Muscle layer of colon (tissue), 2 donors: Measurements from ENCODE around the gene NUDT1.

Experiments
- H3K27ac ChIP-seq: one replicate; pipeline ENCODE4 v1.7.0; 2013; ENCODE audit warnings: low read depth, mild to moderate bottlenecking, low read length, moderate library complexity
- H3K27me3 ChIP-seq, 2 donors: one replicate each; pipeline ENCODE4 v1.7.0; 2013; ENCODE audit warnings: low read length in 2 of 2, mild to moderate bottlenecking in 2 of 2; ENCODE audit not compliant: insufficient read depth in 2 of 2, control insufficient read depth in 1 of 2
- H3K36me3 ChIP-seq: one replicate; pipeline ENCODE4 v1.7.0; 2013; ENCODE audit warnings: mild to moderate bottlenecking, low read length; ENCODE audit not compliant: insufficient read depth
- H3K4me1 ChIP-seq: one replicate; pipeline ENCODE4 v1.7.0; 2013; ENCODE audit warnings: mild to moderate bottlenecking, low read length; ENCODE audit not compliant: insufficient read depth
- H3K4me3 ChIP-seq, 2 donors: one replicate each; pipeline ENCODE4 v1.7.0; 2013; ENCODE audit warnings: low read length in 2 of 2, low read depth in 1 of 2, mild to moderate bottlenecking in 1 of 2, moderate library complexity in 1 of 2
- H3K9ac ChIP-seq: one replicate; pipeline ENCODE4 v1.7.0; 2013; ENCODE audit warnings: low read length
- H3K9me3 ChIP-seq: one replicate; pipeline ENCODE4 v1.7.0; 2013; ENCODE audit warnings: mild to moderate bottlenecking, low read length
- donor health status: abdominal sarcoma.
- donor health status: Adenocarcinoma of cecum.

The NUDT1 gene

DNA sequence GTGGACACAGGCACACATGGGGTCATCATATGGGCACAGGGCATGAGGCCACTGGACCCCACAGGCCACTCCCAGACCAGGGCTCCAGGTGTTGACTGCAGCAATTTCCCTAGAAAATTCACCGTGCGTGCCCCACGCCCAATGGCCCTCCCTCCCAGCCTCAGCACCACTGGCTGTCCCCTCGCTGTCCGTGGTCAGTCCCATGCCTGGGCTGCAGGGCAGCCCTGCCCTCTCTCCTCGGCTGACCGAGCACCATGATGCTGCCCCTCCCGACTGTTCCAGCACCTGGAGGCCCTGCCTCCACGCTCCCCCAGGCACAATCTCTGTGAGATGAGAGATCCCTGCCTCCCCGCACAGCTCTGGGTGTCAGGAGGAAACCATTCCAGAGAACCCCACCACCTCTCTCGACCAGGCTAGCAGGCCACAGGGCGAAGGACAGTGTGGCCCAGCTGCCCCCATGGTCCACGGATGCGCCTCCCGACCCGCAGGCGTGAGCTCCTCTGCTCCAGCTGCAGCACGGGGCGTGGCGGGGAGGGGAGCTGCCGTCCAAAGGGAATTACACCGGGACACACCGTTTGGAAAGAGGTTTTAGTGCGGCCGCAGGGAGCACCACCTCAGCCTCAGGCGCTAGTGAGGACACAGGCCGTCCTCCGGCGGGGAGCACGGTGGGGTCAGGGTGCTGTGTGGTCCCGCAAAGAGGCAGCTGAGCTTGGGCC, 12.6 kb downstream of the NUDT1 start:
- Histone ChIP-seq H3K27me3 (no peaks in the 10 kb centered on the region), H3K27ac (no peak overlapping the region), H3K4me3 (no peak overlapping the region), H3K4me1 (no peaks in the 10 kb centered on the region), H3K9ac (no peak overlapping the region), H3K9me3 (no peaks in the 10 kb centered on the region), H3K36me3 (no peaks in the 10 kb centered on the region)

DNA sequence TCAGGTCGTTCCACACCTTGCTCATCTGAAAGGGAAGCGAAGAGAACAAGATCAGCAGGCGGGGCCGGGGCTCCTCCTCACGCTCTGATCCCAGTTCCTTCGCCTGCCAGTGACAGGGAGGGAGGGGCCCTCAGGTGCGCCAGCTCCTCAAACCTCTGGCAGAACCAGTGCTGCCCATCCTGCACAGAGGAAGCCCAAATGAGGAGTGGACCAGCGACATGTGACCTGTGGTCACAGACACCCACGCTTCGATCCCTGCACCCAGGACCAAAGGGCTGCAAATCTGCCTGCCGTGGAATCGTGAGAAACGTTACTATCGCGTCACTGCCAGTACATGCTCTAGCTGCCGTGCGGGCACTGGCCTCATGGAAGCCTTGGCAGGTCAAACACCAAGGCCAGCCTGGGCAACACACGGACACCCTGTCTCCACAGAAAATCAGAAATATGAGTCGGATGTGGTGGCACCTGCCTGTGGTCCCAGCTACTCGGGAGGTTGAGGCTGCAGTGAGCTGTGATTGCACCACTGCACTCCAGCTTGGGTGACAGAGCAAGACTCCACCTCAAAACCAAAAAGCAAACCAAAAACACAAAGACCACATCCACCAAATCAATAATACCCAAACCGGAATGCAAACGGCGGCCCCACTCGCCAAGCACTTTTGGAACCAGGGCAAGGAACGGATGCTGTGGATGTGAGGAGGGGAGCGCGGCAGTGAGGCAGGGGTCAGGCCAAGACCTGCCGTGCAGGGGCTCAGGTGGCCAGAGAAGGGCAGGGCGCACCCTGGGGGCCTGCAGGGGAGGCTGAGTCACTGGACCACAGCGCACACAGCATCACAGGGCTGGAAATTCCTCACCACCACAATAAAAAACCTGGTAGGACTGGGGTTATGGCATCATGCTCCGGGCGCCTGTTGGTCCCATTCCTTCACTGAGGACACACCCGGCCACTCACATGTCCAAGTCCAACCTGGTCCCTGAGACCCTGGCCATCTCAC, 13.4 kb downstream of the NUDT1 start:
- H3K36me3 ChIP-seq = no peaks in the 10 kb centered on the region
- H3K4me3 ChIP-seq = no peak overlapping the region
- no peaks in the 10 kb centered on the region for H3K9me3 ChIP-seq
- no peak overlapping the region for H3K27ac ChIP-seq
- H3K4me1 ChIP-seq = no peaks in the 10 kb centered on the region
- H3K27me3 ChIP-seq = no peaks in the 10 kb centered on the region
- H3K9ac ChIP-seq = no peak overlapping the region

DNA sequence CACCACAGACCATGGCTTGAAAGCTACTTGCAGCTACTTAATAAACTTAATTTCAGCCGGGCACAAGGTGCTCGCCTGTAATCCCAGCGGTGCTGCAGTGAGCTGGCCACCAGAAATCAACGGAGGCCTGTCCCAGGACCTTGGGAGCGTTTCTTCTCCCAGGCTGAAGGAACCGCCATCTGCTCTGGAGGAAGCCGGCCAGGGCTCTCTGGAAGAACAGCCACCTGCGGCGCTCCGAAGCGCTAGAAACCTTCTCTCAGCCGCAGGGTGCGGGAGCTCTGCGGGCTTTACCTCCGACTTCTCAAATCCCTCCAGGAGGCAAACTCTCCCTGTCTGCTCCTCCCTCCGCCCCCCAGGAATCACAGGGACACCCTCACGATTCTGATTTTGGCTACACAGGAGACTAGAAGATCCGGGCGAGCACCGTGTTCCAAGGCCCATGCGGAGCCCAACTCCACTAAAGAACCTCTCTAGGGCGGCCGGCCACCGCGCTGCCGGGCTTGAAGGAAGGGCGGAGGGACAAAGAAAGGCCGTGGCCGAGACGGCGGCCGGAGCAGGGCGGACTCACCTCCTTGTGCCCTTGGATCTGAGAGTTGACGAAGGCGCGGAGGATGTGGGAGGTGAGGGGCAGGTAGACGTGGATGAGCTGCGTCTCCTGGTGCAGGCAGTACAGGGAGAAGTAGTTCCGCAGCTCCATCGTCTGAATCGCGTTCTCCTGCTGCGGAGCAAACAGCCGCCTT, 14.4 kb downstream of the NUDT1 start:
- no peaks in the 10 kb centered on the region for H3K9me3 ChIP-seq
- H3K9ac ChIP-seq = no peak overlapping the region
- no peaks in the 10 kb centered on the region for H3K36me3 ChIP-seq
- H3K4me1 ChIP-seq = no peaks in the 10 kb centered on the region
- H3K27ac ChIP-seq = no peak overlapping the region
- no peak overlapping the region for H3K4me3 ChIP-seq
- no peaks in the 10 kb centered on the region for H3K27me3 ChIP-seq

DNA sequence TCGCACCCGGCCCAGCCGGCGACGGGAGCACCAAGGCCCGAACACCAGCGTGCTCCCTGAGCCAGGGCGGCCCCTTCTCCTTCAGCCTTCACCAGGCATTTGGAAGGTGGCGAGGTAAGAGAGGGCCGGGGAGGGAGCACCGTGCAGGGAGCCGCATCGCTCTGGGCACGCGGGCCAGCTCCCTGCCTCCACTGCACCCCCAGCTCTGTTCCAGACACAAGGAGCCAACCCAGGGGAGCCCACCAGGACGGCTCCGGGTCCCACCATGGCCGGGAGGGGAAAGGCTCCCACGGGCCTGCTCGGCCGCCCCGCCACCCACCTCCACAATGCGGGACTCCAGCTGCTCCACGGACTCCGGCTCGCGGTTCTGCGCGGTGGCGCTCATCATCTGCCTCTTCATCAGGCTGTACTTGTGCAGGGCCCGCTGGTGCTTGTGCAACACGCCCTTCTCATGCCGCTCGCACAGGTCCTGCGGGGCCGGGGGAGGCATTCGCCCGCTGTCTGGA, 15.1 kb downstream of the NUDT1 start:
- Histone ChIP-seq H3K36me3 (no peaks in the 10 kb centered on the region), H3K27me3 (no peaks in the 10 kb centered on the region), H3K4me3 (no peak overlapping the region), H3K9ac (no peak overlapping the region), H3K27ac (no peak overlapping the region), H3K4me1 (no peaks in the 10 kb centered on the region), H3K9me3 (no peaks in the 10 kb centered on the region)

DNA sequence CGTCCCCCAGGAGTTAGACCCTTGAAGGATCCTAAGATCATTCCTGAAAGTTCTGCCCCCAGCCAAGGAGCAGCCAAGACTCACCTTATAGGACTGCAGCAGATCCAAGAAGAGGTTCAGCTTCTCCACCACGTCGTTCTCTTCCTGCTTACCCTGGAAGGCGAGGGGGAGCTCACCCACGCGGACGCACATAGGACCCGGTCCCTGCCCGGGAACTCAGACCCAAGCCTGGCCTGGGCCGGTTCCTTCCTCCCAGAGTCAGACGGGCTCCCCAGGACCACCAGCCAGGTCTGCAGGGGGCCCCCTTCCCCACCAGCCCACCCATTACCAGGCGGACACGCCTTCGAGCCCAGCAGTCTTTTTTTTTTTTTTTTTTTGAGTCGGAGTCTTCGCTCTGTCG, 15.6 kb downstream of the NUDT1 start:
- Histone ChIP-seq H3K36me3 (no peaks in the 10 kb centered on the region), H3K9ac (no peak overlapping the region), H3K9me3 (no peaks in the 10 kb centered on the region), H3K4me1 (no peaks in the 10 kb centered on the region), H3K4me3 (no peak overlapping the region), H3K27me3 (no peaks in the 10 kb centered on the region), H3K27ac (no peak overlapping the region)

DNA sequence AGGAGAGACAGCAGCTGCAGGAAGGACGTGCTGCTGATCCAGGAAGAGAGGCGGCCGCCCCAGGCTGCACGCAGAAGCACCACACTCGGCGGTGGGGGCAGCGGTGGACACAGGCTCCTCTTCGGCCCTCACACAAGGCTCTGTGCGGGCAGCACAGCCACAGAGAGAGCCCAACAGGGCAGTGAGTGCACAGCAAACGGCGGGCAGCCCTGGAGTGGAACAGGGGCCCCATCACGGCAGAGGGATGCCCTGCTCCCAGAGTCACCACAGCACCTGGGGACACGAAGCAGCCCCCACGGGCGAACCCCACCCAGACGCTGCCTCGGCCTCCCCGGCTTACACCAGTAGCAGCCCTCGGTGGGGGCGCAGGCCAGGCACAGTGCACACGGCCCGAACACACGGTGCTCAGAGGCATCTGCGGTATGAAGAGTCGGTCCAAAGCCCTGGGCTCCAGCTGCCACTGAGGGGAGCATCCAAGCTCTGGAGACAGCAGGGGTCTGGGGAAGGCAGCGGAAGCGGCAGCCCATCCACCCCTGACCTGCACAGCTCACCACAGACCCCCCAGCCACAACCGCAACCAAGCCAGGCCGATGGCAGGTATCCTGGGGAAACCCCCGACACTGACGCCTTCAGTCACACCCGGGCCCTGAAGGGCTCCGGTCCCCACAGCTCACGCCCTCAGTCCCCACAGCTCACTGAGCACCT, 16.8 kb downstream of the NUDT1 start:
- no peaks in the 10 kb centered on the region for H3K9me3 ChIP-seq
- no peaks in the 10 kb centered on the region for H3K27me3 ChIP-seq
- H3K4me3 ChIP-seq = no peak overlapping the region
- H3K27ac ChIP-seq = no peak overlapping the region
- no peak overlapping the region for H3K9ac ChIP-seq
- H3K4me1 ChIP-seq = no peaks in the 10 kb centered on the region
- H3K36me3 ChIP-seq = peaks cover under 1% of the 10 kb centered on the region

DNA sequence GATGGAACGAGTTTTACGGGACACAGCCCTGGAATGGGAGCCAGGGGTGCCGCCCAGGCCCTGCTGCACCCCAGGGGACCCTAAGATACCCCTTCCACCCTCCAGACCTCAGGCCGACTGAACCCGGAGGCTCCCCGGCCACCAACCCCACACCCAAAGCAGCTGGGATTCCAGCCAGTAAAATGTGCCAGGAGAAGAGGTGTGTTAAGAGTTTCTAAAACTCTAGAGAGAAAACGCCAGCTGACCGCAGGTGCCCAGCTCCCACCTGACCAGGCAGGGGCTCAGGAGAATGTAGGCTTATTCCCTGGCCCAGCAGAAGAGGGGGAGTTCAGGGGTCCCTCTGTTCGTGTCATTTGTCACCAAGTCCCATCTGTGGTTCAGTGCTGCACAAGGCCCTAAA, 17.5 kb downstream of the NUDT1 start:
- H3K27ac ChIP-seq = no peak overlapping the region
- H3K4me3 ChIP-seq = no peak overlapping the region
- peaks cover 5% of the 10 kb centered on the region for H3K36me3 ChIP-seq
- no peaks in the 10 kb centered on the region for H3K4me1 ChIP-seq
- no peaks in the 10 kb centered on the region for H3K9me3 ChIP-seq
- no peaks in the 10 kb centered on the region for H3K27me3 ChIP-seq
- H3K9ac ChIP-seq = no peak overlapping the region

DNA sequence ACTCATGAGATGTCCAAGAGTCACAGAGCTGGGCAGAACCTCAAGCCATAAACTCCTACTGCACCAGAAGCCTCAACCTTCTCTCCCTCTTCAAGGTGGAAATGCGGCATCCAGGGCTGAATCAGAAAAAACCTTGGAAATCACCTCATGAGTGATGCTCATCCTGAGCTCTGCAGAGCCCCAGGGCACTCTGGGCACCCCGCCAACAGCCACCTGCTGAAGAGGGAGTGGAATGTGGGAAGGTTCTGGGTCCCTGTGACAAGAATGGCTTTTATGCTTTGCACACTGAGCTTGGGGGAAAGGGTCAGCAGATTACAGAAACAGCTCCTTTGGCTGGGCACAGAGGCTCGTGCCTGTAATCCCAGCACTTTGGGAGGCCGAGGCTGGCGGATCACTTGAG, 18.8 kb downstream of the NUDT1 start:
- Histone ChIP-seq H3K9me3 (no peaks in the 10 kb centered on the region), H3K27ac (no peak overlapping the region), H3K27me3 (no peaks in the 10 kb centered on the region), H3K4me1 (no peaks in the 10 kb centered on the region), H3K36me3 (peaks cover 5% of the 10 kb centered on the region), H3K4me3 (no peak overlapping the region), H3K9ac (no peak overlapping the region)

DNA sequence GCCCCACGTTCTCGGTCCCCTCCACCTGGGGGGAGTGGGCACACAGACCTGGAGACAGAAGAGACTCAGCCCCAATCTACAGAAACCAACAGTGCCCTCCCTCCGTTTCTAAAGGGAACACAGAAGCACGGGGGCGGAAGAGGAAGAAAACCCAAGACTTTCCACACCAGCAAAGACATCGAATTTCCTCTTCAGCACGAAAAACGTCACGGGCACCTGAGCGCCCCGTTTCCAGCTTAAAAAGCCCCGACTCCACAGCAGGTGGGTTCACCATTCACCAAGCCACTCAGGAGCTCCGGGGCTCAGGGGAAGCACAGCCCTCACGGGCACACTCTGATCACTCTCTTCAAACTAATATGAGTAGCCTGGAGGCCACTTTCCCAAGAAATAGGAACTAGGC, 19.6 kb downstream of the NUDT1 start:
- Histone ChIP-seq H3K4me3 (no peak overlapping the region), H3K4me1 (no peaks in the 10 kb centered on the region), H3K9me3 (no peaks in the 10 kb centered on the region), H3K27ac (no peak overlapping the region), H3K36me3 (peaks cover 5% of the 10 kb centered on the region), H3K27me3 (no peaks in the 10 kb centered on the region), H3K9ac (no peak overlapping the region)

DNA sequence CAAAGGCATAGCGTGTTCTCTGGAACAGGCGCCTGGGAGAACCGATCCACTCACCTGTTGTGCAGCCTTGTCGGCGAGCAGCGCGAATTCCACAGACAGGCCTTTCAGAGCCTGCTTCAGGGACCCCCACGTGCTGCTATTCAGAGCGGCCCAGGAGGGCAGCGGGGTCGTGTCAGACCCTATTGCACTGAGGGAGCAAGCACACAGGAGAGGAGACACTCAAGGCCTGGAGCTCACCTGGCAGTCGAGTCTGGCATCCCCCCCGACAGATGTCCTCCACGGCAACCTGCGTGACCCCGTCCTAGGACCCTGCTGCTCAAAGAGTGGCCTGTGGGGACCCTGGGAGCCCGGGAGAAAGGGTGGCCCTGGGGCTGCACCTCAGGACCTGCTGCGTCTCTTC, 21.1 kb downstream of the NUDT1 start:
- Histone ChIP-seq H3K9me3 (no peaks in the 10 kb centered on the region), H3K36me3 (peaks cover 5% of the 10 kb centered on the region), H3K4me1 (no peaks in the 10 kb centered on the region), H3K27ac (no peak overlapping the region), H3K9ac (no peak overlapping the region), H3K4me3 (no peak overlapping the region), H3K27me3 (no peaks in the 10 kb centered on the region)

DNA sequence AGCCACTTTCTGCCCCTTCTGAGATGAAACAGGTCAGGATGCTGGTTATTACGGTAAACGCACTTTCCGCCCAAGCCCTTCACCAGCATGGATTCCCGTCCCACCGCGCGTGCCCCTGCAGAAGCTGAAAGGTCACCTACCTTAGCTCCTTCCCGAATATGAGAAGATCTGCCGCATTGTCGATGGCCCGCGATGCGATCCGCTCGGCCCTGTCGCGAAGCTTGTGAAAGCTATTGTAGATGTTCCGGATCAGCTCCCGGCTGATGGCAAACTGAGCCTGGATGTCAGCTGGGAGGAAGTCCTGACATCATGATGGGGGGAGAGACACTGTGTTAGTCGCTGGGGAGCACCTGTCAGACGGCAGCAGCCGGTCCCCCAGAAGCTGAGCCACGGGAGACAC, 22.1 kb downstream of the NUDT1 start:
- no peaks in the 10 kb centered on the region for H3K27me3 ChIP-seq
- no peaks in the 10 kb centered on the region for H3K9me3 ChIP-seq
- no peak overlapping the region for H3K9ac ChIP-seq
- H3K4me3 ChIP-seq = no peak overlapping the region
- H3K27ac ChIP-seq = no peak overlapping the region
- no peaks in the 10 kb centered on the region for H3K4me1 ChIP-seq
- H3K36me3 ChIP-seq = peaks cover 5% of the 10 kb centered on the region
